Glomerular visceral epithelial cell (primary cell): Measurements from ENCODE around the gene SVEP1.
"Not testable (repeated sequence)": the region's sequence is repeated elsewhere in the genome, so short reads cannot be mapped to it uniquely, and the experiment has no call there.

Experiments
- DNase-seq: peaks from one replicate; pipeline ENCODE4 v3.0.0-alpha.2; 2016; ENCODE audit errors: extremely low spot score

The SVEP1 gene

DNA sequence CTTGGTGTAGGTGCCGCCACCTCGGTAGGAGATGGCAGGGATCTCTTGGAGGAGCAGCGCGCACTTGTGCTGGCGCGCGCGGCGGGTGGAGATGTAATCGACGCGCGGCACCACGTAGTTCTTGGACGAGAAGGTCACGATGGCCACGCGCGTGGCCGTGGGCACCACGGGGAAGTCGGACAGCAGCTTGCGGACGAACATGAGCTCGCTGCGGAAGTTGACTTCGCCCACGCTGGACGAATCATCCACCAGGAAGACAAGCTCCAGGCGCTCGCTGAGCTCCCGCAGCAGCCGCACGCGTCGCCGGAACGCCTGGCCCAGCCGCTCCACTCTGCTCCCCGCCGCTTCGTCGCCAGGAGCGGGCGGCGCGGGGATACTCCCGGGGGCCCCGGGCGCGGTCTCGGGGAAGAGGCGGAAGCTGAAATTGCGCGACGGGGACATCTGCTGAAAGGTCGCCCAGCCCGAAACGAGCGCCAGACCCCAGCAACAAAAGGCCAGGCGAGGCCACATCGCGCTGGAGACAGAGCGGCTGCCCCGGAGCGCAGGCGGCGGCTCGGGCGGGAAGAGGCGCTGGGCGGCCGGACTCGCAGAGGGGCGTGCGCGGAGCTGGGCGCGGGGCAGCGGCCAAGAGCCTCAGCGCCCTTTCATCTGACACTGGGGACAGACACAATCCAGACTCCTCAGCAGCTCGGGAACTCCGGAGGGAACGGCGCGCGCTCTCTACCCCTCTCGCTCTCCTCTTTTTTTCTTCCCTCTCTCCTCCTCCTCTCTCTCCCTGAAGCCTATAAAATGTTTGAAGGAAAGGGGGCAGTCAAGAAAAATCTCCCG lies at the start of gene SVEP1:
Gene SVEP1, minus strand, starts transcription at position 708 of the 828 bp plus-strand sequence. Its CDS starts 198 bp downstream, at position 510.
- peak; percentile 15 for DNase-seq

- DNase-seq = no peak
Observed at GRCh38 chr9:110626101-110626829, 46.7 kb upstream of the SVEP1 start.

DNA sequence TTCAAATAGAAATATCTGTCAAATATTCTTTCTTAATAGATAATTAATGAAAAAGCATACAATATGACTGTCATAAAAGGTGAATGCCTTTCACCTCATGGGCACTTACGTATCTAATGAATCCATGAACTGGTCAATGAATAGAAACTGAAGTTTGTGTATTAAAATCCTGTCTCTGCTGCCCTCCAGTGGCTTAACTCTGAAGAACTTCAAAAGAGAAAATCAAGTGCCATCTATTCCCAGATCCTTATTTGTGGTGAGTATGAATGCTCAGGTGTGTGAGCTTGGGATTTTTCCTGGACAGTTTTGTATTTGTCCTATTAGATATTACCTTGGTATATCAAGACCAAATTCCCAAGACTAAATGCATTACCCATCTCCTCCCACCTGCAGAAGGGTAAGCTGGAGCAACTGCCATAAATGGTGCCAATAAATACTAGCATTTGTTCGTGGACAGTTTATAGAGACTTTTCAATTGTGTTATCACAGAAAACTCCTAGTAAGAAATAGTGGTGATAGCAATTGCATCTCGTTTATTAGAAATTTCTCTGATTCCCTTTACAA lies 44.0 kb upstream of the SVEP1 start:
- peak; percentile 63 for DNase-seq

DNA sequence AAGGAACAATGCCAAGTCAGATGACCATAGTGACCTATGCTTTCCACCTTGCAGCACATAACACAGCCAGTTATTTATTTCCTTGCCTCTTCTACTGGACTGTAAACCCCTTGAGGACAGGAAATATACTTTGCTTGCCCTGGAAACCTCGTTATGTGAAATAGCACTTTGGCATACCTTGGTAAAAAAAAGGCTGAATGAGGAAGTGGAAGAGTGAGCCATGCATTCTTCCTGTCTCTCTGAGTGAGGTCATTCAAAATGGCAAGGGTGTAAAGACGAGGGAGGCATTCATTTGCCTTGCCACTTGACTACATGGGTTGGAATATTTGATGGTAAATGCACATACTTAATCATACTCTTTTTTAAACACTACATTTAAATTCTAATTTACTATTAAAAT lies 42.8 kb upstream of the SVEP1 start:
- DNase-seq = no peak

DNA sequence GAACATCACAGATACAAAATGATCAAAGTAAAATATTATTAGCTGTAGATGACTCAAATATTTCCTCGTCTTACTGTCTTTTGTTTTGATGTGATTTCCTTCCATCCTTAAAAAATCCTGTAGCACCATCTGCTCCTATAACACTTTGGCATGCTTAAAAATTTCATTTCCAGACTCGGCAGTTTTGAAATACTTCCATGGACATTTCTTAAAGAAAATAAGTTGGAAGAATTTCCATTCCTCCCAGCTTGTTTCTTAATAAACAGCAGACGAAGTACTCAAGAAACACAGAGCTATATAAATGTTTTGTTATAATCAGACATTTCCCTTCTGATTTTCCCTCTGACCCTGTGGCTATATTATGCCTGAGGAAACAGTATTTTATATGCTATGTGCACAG lies 41.2 kb upstream of the SVEP1 start:
- DNase-seq = no peak

GRCh38 chr9:110619831-110620230 lies 40.3 kb upstream of the SVEP1 start:
- DNase-seq = no peak

DNA sequence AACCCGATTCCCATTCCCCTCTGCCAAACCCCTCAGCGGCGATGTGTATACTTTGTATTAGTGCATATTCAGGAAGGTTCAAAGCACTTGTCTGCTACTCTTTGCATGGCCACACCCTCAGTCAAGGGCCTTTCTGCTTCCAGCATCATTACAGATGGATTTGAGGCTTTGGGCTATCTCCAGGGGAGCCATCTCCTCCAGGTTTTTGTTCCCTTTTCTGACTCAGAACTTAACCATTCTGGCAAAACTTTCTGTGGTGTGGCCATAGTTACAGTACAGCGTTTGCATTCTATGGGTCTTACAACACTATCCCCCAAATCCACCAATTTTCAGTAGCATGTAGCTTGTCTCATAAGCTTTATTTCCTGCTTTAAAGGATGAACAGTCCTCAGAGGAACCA lies 36.0 kb upstream of the SVEP1 start:
- DNase-seq = no peak

GRCh38 chr9:110614576-110614975 lies 35.0 kb upstream of the SVEP1 start:
- not testable (repeated sequence) for DNase-seq

DNA sequence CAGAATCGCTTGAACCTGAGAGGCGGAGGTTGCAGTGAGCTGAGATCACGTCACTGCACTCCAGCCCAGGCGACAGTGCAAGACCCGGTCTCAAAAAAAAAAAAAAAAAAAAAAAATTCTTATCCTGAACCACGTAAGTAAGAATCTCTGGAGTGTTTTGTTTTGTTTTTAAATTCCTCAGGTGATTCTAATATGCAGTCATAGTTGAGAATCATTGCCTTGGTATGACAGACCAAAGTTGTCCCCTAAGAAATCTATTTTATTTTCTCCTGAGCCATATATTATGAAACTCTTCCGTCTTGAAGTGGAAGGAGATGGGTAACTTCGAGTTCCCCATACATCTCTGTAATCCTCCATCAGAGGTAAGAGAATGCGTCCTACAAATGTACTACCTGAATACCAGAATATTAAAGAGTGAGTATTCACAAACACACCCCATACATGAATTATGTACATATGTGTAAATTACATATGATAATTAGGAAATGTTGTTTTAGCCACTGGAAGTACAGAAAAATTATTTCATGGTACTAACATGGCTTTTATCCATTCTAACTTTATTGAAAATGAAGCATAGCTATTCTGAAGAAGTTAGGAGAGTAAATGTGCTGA lies 26.7 kb upstream of the SVEP1 start:
- no peak for DNase-seq

DNA sequence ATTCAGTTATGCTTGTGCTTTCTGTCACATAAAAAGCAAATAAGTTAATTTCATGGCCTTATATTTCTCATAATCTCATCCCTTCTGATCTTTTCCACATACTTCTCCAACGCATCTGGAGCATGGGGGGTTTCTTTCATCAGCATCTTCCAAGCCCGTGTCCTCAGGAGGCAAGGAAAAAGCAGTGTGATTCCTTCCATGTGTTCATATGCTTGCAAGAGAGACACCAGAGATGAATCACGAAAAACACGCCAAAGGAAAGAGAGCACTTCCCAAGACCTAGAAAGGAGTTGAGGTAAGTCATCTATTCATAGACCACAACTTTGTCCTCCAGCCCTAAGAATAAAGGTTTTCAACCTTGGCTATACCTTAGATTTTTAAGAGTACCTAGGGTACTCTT lies 26.0 kb upstream of the SVEP1 start:
- DNase-seq = no peak

- no peak for DNase-seq
Observed at GRCh38 chr9:110604171-110604601, 24.6 kb upstream of the SVEP1 start.

- DNase-seq = peak; percentile 30
Observed at GRCh38 chr9:110602281-110602680, 22.7 kb upstream of the SVEP1 start.

DNA sequence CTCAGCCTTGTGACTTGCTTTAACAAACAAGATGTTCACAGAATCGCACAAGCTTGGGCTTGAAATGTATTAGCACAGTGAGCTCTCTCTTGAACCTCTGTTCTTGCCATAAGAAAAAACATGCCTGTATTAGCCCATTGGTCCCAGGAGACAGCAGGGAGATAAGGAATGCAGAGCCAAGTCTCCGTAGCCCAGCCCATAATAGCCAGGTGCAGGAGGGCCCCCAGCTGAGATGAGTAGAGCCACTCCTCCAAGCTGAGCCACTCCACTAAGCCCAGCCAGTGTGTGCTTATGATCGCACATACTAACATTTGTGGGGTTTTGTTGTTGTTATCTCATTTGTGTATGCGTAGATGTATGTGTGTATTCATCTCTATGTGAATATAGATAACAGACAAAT lies 21.6 kb upstream of the SVEP1 start:
- no peak for DNase-seq

- DNase-seq = peak; percentile 23
Observed at GRCh38 chr9:110599468-110599867, 19.9 kb upstream of the SVEP1 start.

DNA sequence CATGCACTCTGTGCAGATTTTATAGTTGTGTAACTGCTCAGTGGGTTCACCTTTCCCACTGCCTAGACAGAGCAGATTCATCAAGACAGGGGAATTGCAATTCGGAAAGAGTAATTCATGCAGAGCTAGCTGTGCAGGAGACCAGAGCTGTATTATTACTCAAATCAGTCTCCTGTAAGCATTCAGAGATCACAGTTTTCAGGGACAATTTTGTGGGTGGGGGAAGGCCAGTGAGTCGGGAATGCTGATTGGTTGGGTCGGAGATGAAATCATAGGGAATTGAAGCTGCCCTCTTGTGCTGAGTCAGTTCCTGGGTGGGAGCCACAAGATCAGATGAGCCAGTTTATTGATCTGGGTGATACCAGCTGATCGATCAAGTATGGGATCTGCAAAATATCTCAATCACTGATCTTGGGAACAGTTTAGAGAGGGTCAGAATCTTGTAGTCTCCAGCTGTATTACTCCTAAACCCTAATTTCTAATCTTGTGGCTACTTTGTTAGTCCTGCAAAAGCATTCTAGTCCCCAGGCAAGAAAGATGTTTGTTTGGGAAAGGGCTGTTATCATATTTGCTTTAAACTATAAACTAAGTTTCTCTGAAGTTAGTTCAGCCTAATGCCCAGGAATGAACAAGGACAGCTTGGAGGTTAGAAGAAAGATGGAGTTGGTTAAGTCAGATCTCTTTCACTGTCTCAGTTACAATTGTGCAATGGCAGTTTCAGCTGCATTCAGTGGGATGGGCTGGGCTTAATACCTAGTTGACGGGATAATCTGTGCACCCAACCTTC lies 12.7 kb upstream of the SVEP1 start:
- no peak for DNase-seq

- no peak for DNase-seq
Observed at GRCh38 chr9:110591526-110591925, 12.0 kb upstream of the SVEP1 start.

DNA sequence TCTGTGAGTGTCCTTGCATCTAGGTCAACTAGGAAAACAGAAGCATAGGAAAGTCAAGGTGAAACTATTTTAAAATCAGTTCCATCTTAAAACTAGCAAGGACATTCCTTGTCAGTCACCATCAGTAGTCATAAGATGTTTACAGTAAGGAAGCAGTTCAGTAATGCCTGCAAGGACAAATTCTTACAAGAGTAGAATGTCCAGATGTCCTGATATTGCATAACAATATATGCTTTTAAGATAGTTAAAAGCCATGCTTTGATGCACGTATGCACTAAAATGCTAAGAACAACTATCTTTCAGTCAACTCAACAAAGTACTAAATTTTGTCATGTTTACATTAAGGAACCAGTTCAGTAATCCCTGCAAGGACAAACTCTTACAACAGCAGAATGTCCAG lies 11.3 kb upstream of the SVEP1 start:
- DNase-seq = no peak

- no peak for DNase-seq
Observed at GRCh38 chr9:110588296-110588695, 8.8 kb upstream of the SVEP1 start.

- no peak for DNase-seq
Observed at GRCh38 chr9:110583237-110583636, 3.7 kb upstream of the SVEP1 start.

- no peak for DNase-seq
Observed at GRCh38 chr9:110582156-110582555, 2.6 kb upstream of the SVEP1 start.

GRCh38 chr9:110580850-110581249 lies 1.3 kb upstream of the SVEP1 start:
- DNase-seq = no peak

GRCh38 chr9:110579862-110580219 lies 300 bp upstream of the SVEP1 start:
- DNase-seq = no peak
